Breast epithelium (tissue), 3 donors: ENCODE results near the gene SORBS2.

Experiments
- POLR2A ChIP-seq: fragments of 450-650 bp; IDR thresholded peaks from one replicate; pipeline ENCODE4 v1.6.1; 2016; ENCODE audit warnings: antibody characterized with exemption, mild to moderate bottlenecking, moderate library complexity
- TF ChIP-seq, protein P1 (sequence below), 3 donors: fragments of 450-650 bp; IDR thresholded peaks; one replicate each; pipeline ENCODE4 v1.5.1; 2016 to 2017; ENCODE audit warnings: antibody characterized with exemption in 3 of 3, mild to moderate bottlenecking in 3 of 3, moderate library complexity in 3 of 3

DNA sequence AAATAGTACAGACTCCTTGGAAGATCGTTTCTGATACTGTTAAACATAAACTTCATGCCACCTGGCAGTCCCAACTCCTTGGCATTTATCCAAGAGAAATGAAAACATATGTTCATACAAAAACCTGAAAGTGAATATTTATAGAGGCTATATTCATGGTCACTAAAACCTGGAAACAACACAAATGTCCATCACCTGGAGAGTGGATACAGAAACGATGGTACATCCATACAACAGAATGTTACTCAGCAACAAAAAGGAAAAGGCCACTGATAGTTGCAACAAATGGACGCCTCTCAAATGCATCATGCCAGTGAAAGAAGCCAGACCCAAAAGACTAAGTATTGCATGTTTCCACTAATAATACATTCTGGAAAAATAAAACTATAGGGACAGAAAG, 34.0 kb upstream of the SORBS2 start:
- TF ChIP-seq, protein P1, sequence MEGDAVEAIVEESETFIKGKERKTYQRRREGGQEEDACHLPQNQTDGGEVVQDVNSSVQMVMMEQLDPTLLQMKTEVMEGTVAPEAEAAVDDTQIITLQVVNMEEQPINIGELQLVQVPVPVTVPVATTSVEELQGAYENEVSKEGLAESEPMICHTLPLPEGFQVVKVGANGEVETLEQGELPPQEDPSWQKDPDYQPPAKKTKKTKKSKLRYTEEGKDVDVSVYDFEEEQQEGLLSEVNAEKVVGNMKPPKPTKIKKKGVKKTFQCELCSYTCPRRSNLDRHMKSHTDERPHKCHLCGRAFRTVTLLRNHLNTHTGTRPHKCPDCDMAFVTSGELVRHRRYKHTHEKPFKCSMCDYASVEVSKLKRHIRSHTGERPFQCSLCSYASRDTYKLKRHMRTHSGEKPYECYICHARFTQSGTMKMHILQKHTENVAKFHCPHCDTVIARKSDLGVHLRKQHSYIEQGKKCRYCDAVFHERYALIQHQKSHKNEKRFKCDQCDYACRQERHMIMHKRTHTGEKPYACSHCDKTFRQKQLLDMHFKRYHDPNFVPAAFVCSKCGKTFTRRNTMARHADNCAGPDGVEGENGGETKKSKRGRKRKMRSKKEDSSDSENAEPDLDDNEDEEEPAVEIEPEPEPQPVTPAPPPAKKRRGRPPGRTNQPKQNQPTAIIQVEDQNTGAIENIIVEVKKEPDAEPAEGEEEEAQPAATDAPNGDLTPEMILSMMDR (IDR thresholded peaks at IDR 0.05) = no peak
- no peak for TF ChIP-seq POLR2A
